HG02884 (cell line): ENCODE measurements around the gene LMAN2L.

Experiments used
- ATAC-seq: cut with Tn5 transposase; IDR thresholded peaks from one replicate; pipeline ENCODE4 v1.9.1; 2021; ENCODE audit warnings: mild to moderate bottlenecking, moderate library complexity; ENCODE audit not compliant: unreplicated experiment

LMAN2L gene

GRCh38 chr2:96716388-96716787 is 23.5 kb downstream of the LMAN2L start:
- ATAC-seq, result no peak

- ATAC-seq, result no peak
Measured at GRCh38 chr2:96715658-96716057, 24.2 kb downstream of the LMAN2L start.

GRCh38 chr2:96710985-96711384 is 28.9 kb downstream of the LMAN2L start:
- ATAC-seq, result no peak

- no peak for ATAC-seq
Measured at GRCh38 chr2:96703021-96703751, 36.7 kb downstream of the LMAN2L start.

DNA sequence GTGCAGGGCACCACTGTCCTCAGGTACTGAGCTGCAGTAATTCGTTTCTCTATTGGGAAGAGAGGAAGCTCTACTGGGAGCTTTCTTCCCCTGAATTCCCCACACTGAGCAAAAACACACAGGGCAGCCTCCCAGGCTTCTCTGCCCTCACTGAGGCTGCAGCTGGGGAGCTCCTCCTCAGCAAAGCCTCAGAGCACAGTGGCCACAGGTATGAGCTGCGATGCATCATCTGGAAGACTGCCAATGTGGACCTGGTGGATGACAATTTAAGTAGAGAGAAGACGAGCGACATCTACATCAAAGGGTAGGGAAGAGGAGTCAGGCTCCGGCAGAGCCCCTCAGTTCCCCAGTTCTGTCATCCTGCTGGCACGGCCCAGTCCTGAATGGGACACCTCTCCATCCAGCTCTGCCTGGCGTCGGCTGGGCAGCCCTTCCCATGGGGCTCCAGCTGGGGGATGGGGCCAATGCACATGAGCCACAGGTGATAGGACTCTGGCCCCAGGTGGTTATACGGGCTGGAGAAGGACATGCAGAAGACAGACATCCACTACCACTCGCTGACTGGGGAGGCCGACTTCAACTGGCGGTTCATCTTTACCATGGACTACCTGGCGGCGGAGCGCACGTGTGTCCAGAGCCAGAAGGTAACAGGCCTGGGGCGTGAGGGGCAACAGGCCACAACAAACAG is 37.6 kb downstream of the LMAN2L start:
- ATAC-seq, result no peak

DNA sequence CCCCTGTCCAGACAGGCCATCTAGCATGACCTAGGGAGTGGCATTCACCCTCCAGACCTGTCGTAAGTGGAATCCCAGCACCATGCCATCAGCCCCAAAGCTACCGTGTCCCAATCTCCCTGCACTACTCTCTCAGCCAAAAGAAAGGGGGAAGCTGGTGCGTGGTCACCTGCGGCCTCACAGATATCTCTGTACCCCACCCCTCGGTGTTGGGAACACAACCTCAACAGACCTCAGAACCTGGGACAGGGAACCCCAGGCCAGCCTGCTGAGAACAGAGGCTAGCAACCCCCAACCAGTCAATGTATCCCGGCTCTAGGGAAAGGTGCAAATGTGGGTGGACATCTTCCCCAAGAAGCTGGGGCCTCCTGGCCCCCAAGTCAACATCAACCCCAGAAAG is 38.2 kb downstream of the LMAN2L start:
- ATAC-seq, result no peak

GRCh38 chr2:96700086-96700485 is 39.8 kb downstream of the LMAN2L start:
- no peak for ATAC-seq

GRCh38 chr2:96699621-96700020 is 40.2 kb downstream of the LMAN2L start:
- no peak for ATAC-seq

DNA sequence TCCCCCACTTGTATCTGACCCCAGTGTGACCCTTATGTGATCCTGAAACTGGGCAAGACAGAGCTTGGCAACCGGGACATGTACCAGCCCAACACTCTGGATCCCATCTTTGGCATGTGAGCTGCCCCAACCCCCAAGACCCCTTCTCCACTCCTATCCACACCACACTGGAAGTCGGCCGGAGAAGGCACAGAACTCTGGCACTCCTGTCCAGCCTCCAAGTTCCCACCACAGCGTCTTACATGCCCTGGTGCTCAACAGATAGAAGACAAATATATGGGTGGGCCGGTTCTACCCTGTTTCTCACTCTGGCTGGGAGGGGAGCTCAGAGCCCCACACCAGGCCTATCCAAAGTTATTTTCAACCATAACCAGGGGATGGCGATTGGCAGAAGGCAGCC is 40.8 kb downstream of the LMAN2L start:
- no peak for ATAC-seq

GRCh38 chr2:96698221-96698861 is 41.5 kb downstream of the LMAN2L start:
- no peak for ATAC-seq

DNA sequence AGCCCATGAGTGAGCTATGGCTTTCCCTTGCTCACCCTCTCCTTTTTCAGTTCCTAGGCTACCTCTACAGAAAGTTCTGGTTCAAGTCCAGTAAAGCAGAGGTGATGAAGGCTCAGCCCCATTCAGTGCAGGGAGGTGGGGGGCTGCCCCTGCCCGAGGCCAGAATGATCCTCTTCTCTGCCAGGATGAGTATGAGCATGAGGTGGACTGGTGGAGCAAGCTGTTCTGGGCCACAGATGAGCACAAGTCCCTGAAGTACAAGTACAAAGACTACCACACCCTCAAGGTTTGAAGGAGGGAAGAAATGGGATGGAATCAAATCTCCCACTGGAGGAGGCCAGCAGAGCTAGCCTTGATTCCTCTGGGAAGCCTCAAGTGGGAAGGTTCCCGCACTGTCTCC is 42.4 kb downstream of the LMAN2L start:
- ATAC-seq, result no peak

DNA sequence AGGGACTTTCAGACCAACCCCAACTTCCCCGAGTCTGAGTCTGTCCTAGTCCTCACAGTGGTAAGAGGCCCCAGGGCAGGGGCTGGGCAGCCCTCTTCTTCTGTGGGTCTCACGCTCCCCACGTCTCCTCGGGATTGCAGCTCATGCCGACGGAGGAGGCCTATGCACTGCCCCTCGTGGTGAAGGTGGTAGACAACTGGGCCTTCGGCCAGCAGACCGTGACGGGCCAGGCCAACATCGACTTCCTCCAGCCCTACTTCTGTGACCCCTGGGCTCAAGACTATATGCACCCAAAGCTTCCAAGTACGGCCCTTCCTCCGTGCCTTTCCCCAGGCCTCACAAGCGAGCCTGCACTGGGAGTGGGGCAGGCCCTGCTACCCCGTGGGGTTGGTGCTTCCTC is 44.3 kb downstream of the LMAN2L start:
- no peak for ATAC-seq

DNA sequence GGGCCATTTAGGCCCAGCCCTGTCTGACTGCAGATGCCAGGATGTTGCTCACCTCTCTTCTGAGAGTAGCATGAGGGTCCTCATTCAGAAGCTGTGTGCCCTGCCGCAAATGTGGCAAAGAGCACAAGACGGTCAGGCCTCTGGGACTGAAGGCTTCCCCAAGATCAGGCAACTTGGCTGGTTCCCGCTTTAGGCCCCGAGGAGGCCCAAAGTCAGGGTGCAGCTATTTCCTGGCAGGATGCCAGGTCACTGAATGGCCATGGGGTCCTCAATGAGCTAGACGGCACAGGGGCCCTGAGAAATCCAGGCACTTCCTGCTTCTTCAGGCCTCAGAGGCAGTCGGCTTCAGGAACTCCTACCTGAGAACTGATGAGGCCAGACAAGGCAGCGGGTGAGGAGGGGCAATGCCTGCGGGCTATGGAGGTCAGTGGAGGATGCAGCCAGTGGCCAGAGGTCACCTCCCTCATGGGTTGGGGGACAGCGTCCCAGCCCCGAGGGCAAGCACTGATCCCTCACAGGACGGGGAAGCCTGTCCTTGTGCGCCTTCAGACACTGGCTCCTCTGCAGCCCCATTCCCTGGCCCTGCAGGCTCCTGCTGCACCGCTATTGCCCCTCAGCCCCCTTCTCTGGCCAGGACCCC is 44.9 kb downstream of the LMAN2L start:
- no peak for ATAC-seq

DNA sequence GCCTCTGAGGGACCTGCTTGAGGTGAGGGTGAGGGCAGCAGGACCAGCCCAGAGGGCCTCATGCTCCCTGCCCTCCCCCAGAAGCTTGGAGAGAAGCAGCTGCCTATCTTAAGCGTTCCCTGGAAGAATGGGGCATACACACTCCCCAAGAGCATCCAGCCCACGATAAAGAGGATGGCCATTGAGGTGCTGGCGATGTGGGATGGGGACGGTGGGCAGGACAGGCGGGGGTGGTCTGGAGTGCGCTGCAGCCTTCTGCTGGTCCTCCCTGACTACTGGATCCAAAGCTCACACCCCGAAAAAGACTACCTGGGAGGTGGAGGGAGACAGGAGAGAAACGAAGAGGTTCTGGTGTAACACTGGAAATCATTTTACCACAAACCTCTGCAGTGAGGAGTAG is 45.6 kb downstream of the LMAN2L start:
- no peak for ATAC-seq

DNA sequence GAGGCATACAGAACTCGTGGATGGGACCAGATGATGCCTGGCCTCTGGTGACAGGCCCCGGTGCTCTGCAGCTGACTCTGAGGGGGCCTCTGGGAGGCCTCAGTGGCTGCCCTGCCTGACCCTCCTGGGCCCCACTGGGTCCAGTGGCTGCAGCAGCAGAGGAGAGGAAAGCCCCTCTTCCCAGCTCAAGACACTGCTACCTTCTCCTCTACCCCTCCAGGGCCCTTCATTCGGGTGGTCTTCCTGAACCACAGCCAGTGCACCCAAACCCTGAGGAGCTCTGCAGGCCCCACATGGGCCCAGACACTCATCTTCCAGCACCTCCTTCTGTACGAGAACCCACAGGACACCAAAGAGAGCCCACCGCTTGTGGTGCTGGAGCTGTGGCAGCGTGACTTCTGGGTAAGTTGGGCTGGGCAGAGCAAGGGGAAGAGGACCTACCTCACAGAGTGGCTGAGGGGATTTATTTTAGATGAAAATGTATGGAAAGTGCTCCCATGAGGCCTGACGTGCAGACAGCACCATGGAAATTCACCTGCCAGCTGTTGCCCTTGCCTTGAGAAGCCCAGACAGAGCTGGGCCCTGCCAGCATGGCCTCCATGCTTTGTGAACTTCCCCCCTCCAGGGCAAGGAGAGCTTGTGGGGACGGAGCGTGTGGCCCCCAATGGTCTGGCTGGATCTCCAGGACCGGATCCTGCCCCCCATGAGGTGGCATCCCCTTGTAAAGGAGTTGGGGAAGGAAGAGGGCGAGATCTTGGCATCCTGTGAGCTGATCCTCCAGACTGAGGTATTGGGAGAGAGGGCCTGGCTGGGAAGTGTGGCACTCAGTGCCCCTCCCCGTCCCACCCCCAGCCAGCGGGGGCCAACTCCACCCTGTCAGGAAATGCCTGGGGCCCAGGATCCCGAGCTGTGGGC is 46.3 kb downstream of the LMAN2L start:
- no peak for ATAC-seq

DNA sequence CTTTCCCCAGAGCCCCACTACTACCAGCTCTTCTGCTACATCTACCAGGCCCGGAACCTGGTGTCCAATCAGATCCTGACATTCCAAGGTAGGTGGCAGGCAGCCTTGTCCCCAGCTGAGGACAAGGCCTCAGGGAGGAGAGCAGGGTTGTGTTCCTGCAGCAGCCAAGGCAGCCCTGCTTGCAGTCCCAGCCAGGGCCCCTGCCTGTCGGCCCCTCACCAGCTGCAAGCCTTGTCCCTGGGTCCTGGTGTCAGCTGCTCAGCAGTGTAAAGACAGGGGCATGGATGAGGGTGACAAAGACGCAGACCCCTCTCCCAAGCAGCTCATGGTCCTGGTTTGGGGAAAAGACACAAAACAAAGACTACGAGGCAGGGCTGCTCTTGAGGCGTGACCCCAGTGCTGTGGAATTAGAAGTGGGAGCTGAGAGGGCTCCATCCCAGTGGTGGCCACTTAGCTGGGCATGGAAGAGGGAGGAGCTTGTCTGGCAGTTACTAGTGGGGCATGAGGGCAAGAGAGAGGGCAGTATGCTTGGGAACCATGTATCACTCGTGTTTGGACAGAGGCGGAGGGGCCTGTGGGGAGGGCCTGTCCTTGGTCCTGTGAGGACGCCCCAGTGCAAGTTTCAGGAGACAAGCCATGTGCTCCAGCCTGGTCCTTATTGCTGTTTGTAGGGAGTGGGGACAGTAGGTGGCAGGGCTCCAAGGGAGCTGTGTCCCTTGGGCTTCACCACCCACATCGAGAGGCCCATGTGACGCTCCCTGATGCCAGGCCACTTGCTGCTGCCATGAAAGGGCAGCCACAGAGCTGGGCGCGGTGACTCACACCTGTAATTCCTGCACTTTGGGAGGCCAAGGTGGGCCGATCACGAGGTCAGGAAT is 47.5 kb downstream of the LMAN2L start:
- no peak for ATAC-seq

GRCh38 chr2:96691022-96691612 is 48.7 kb downstream of the LMAN2L start:
- no peak for ATAC-seq

DNA sequence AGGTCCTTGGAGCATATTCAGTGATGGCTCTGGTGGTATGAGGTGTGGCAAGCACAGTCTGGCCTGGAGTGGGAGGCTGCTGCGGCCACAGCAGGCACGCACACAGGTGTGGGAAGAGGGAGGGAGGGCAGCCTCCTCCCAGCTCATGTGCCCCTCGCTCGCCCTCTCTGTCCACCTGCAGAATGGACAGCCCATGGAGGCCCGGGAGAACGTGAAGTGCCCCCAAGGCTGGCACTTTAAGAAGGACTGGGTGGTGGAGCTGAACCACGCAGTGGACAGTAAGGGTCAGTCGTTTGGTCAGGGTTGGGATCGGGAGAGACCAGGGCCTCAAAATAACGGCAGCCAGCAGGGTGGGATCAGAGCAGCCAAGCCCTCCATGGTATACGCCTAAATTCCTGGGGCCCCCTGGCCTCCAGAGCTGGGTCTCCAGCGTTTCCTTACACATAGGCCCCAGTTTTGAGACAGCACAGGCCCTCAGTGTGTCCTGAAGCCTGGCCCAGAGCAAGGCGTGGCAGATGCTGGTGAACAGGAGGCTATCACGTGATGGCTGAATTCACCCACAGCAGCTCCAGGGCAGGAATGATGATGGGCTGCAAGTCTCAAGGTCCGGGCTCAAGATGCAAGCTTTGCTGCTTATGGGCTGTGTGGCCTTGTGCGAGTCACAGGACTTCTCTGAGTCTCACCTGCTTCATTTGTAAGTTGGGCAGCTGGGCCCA is 49.4 kb downstream of the LMAN2L start:
- ATAC-seq, result no peak
